ENCODE data around the gene NCKAP5.

GRCh38 chr2:133039531-133039930 is 528.7 kb downstream of the NCKAP5 start:
- TF ChIP-seq, protein P1, sequence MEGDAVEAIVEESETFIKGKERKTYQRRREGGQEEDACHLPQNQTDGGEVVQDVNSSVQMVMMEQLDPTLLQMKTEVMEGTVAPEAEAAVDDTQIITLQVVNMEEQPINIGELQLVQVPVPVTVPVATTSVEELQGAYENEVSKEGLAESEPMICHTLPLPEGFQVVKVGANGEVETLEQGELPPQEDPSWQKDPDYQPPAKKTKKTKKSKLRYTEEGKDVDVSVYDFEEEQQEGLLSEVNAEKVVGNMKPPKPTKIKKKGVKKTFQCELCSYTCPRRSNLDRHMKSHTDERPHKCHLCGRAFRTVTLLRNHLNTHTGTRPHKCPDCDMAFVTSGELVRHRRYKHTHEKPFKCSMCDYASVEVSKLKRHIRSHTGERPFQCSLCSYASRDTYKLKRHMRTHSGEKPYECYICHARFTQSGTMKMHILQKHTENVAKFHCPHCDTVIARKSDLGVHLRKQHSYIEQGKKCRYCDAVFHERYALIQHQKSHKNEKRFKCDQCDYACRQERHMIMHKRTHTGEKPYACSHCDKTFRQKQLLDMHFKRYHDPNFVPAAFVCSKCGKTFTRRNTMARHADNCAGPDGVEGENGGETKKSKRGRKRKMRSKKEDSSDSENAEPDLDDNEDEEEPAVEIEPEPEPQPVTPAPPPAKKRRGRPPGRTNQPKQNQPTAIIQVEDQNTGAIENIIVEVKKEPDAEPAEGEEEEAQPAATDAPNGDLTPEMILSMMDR (IDR thresholded peaks at IDR 0.05) = no peak
- no peak for TF ChIP-seq POLR2A (IDR thresholded peaks at IDR 0.05)

All from ovary (tissue), 3 donors.